Neural cell (in vitro differentiated cells): ENCODE measurements around the gene CEBPA. TPM values are rescaled to one million over a fixed set of nuclear protein-coding genes. Genes with fewer than 3 reads are reported as not detected.

ENCODE experiments used
- H2AFZ ChIP-seq: fragments of 200-600, 300-800 bp; sonication (generic), shearing (Covaris generic); 2 replicates; pipeline ENCODE4 v1.6.0; 2014; ENCODE audit warnings: low read depth, mild to moderate bottlenecking, antibody characterized with exemption, low read length, moderate library complexity
- H3F3A ChIP-seq: fragments of 200-600 bp; shearing (Covaris generic); 2 replicates; pipeline ENCODE4 v1.6.1; 2016; ENCODE audit warnings: mild to moderate bottlenecking, moderate library complexity, mixed read lengths, antibody characterized with exemption, low read length; ENCODE audit not compliant: insufficient read depth, poor library complexity, severe bottlenecking
- H3K27ac ChIP-seq: fragments of 200-600, 300-800 bp; sonication (generic), shearing (Covaris generic); 2 replicates; pipeline ENCODE4 v1.5.1; 2014; ENCODE audit warnings: mild to moderate bottlenecking, low read length, moderate library complexity
- H3K27me3 ChIP-seq: fragments of 300-800, 200-600 bp; sonication (generic), shearing (Covaris generic); 2 replicates; pipeline ENCODE4 v1.6.0; 2014; ENCODE audit warnings: mild to moderate bottlenecking, low read depth, low read length, moderate library complexity; ENCODE audit not compliant: insufficient read depth
- H3K36me3 ChIP-seq: fragments of 300-800, 200-600 bp; sonication (generic), shearing (Covaris generic); 2 replicates; pipeline ENCODE4 v1.5.1; 2014; ENCODE audit warnings: mild to moderate bottlenecking, antibody characterized with exemption, low read length, moderate library complexity; ENCODE audit not compliant: insufficient read depth
- H3K4me2 ChIP-seq: fragments of 300-800, 200-600 bp; sonication (generic), shearing (Covaris generic); 2 replicates; pipeline ENCODE4 v1.6.0; 2014; ENCODE audit warnings: mild to moderate bottlenecking, low read length
- H3K4me3 ChIP-seq: fragments of 300-800, 200-600 bp; sonication (generic), shearing (Covaris generic); 2 replicates; pipeline ENCODE4 v1.5.1; 2014; ENCODE audit warnings: mild to moderate bottlenecking, low read length, moderate library complexity
- H3K79me2 ChIP-seq: fragments of 200-600 bp; shearing (Covaris generic); replicated peaks from 2 replicates; pipeline ENCODE4 v1.6.0; 2014; ENCODE audit warnings: mild to moderate bottlenecking, low read length, moderate library complexity; ENCODE audit not compliant: insufficient read depth
- H3K9ac ChIP-seq: fragments of 300-800, 200-600 bp; sonication (generic), shearing (Covaris generic); 2 replicates; pipeline ENCODE4 v1.6.1; 2016; ENCODE audit warnings: mild to moderate bottlenecking, low read length, mixed read lengths
- H3K9me2 ChIP-seq: fragments of 200-600 bp; shearing (Covaris generic); 2 replicates; pipeline ENCODE4 v1.6.1; 2016; ENCODE audit warnings: mild to moderate bottlenecking, low read length, mixed read lengths; ENCODE audit not compliant: insufficient read depth
- H3K9me3 ChIP-seq: fragments of 200-600, 300-800 bp; sonication (generic), shearing (Covaris generic); 2 replicates; pipeline ENCODE4 v1.6.1; 2016; ENCODE audit warnings: mild to moderate bottlenecking, mixed run types, low read length, moderate library complexity, mixed read lengths
- H4K20me1 ChIP-seq: fragments of 200-600 bp; shearing (Covaris generic); 2 replicates; pipeline ENCODE4 v1.6.1; 2016; ENCODE audit warnings: mild to moderate bottlenecking, mixed run types; ENCODE audit not compliant: insufficient read depth
- CTCF ChIP-seq: fragments of 450-650 bp; IDR thresholded peaks from 2 replicates; pipeline ENCODE4 v1.5.1; 2014; ENCODE audit warnings: antibody characterized with exemption, mild to moderate bottlenecking, moderate library complexity; ENCODE audit not compliant: poor library complexity, severe bottlenecking
- EP300 ChIP-seq: fragments of 450-650 bp; conservative IDR thresholded peaks from 2 replicates; pipeline ENCODE4 v1.6.1; 2014; ENCODE audit warnings: antibody characterized with exemption, mild to moderate bottlenecking, moderate library complexity; ENCODE audit not compliant: poor library complexity, severe bottlenecking
- EZH2 ChIP-seq: fragments of 200-600, 300-800 bp; shearing (Covaris generic), sonication (generic); IDR thresholded peaks from 2 replicates; pipeline ENCODE4 v1.6.1; 2014; ENCODE audit warnings: antibody characterized with exemption, low read length, borderline replicate concordance, mild to moderate bottlenecking; ENCODE audit not compliant: insufficient read depth, poor library complexity, severe bottlenecking
- MXI1 ChIP-seq: fragments of 450-650 bp; conservative IDR thresholded peaks from 2 replicates; pipeline ENCODE4 v1.6.1; 2014; ENCODE audit warnings: antibody characterized with exemption, mild to moderate bottlenecking; ENCODE audit not compliant: poor library complexity, severe bottlenecking
- POLR2AphosphoS5 ChIP-seq: IDR thresholded peaks from 2 replicates; pipeline ENCODE4 v1.6.1; 2012
- RAD21 ChIP-seq: fragments of 450-650 bp; conservative IDR thresholded peaks from 2 replicates; pipeline ENCODE4 v1.6.1; 2014; ENCODE audit warnings: antibody characterized with exemption, mild to moderate bottlenecking, moderate library complexity
- REST ChIP-seq: IDR thresholded peaks from 2 replicates; pipeline ENCODE4 v1.6.1; 2012; ENCODE audit warnings: borderline replicate concordance
- SMC3 ChIP-seq: fragments of 450-650 bp; conservative IDR thresholded peaks from 2 replicates; pipeline ENCODE4 v1.6.1; 2014; ENCODE audit warnings: antibody characterized with exemption, mild to moderate bottlenecking, moderate library complexity; ENCODE audit not compliant: poor library complexity
- TAF1 ChIP-seq: IDR thresholded peaks from 2 replicates; pipeline ENCODE4 v1.6.1; 2012; ENCODE audit warnings: low read depth
- polyA plus RNA-seq: library from polyadenylated mRNA; depleted of rRNA; stranded (reverse); fragments of >200 nt; gene quantifications from 2 replicates; pipeline ENCODE4 v1.2.3, GENCODE V29; 2014

CEBPA gene
- polyA plus RNA-seq, 1 donor from 2014 or later, result 2.6 TPM

GRCh38 chr19:33281296-33281926, 20.9 kb downstream of the CEBPA start:
- no peak overlapping the region for H3K4me2 ChIP-seq
- H3F3A ChIP-seq, result no peaks in the 10 kb centered on the region
- no peak overlapping the region for H2AFZ ChIP-seq
- H3K9ac ChIP-seq, result no peak overlapping the region
- H3K79me2 ChIP-seq, result no peaks in the 10 kb centered on the region
- H3K9me3 ChIP-seq, result no peaks in the 10 kb centered on the region
- H3K27ac ChIP-seq, result no peak overlapping the region
- H3K27me3 ChIP-seq, result no peaks in the 10 kb centered on the region
- H3K36me3 ChIP-seq, result no peaks in the 10 kb centered on the region
- TF ChIP-seq MXI1 (no peak), POLR2AphosphoS5 (no peak), RAD21 (no peak), REST (no peak), SMC3 (no peak), EP300 (no peak), TAF1 (no peak), EZH2 (no peak), CTCF (no peak)
- no peaks in the 10 kb centered on the region for H4K20me1 ChIP-seq
- H3K4me3 ChIP-seq, result no peak overlapping the region
- no peaks in the 10 kb centered on the region for H3K9me2 ChIP-seq

GRCh38 chr19:33280351-33280921, 21.9 kb downstream of the CEBPA start:
- Histone ChIP-seq H3K9ac (no peak overlapping the region), H3K4me3 (no peak overlapping the region), H2AFZ (no peak overlapping the region), H3K36me3 (no peaks in the 10 kb centered on the region), H3K27ac (no peak overlapping the region), H3K79me2 (no peaks in the 10 kb centered on the region), H3K9me2 (no peaks in the 10 kb centered on the region), H3K9me3 (no peaks in the 10 kb centered on the region), H3F3A (no peaks in the 10 kb centered on the region), H3K4me2 (no peak overlapping the region), H4K20me1 (no peaks in the 10 kb centered on the region), H3K27me3 (no peaks in the 10 kb centered on the region)
- TF ChIP-seq SMC3 (no peak), REST (no peak), TAF1 (no peak), EZH2 (no peak), MXI1 (no peak), RAD21 (no peak), CTCF (no peak), EP300 (no peak)
